Neural cell (in vitro differentiated cells): ENCODE results near the gene NPFF.

ENCODE experiments used
- CTCF ChIP-seq: fragments of 450-650 bp; IDR thresholded peaks from 2 replicates; pipeline ENCODE4 v1.5.1; 2014; ENCODE audit warnings: antibody characterized with exemption, mild to moderate bottlenecking, moderate library complexity; ENCODE audit not compliant: poor library complexity, severe bottlenecking
- POLR2AphosphoS5 ChIP-seq: IDR thresholded peaks from 2 replicates; pipeline ENCODE4 v1.6.1; 2012

GRCh38 chr12:53505086-53505485 is 2.2 kb downstream of the NPFF start:
- TF ChIP-seq CTCF: no peak
- TF ChIP-seq POLR2AphosphoS5: no peak
